ENCODE data around the gene MAGEA3. TPM values are rescaled to one million over a fixed set of nuclear protein-coding genes. Genes with fewer than 3 reads are reported as not detected.
"Not testable (repeated sequence)": the region's sequence is repeated elsewhere in the genome, so short reads cannot be mapped to it uniquely, and the experiment has no call there.

Gene MAGEA3
- total and polyA plus RNA-seq, 2 donors (not counting 3 experiments of a cell fraction or from before 2014, with no cell fraction given), result not detected

DNA sequence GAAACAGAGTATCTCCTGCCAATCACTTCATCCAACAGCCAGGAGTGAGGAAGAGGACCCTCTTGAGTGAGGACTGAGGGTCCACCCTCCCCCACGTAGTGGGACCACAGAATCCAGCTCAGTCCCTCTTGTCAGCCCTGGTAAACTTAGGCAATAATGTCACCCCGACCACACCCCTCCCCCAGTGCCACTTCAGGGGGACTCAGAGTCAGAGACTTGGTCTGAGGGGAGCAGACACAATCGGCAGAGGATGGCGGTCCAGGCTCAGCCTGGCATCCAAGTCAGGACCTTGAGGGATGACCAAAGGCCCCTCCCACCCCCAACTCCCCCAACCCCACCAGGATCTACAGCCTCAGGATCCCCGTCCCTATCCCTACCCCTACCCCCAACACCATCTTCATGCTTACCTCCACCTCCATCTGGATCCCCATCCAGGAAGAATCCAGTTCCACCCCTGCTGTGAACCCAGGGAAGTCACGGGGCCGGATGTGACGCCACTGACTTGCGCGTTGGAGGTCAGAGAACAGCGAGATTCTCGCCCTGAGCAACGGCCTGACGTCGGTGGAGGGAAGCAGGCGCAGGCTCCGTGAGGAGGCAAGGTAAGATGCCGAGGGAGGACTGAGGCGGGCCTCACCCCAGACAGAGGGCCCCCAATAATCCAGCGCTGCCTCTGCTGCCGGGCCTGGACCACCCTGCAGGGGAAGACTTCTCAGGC lies 34.8 kb downstream of the MAGEA3 start, which contains the start of the genes CSAG1 and MAGEA12:
Gene CSAG1, minus strand, starts transcription at position 461 of the 715 bp plus-strand sequence. CDS start 1,261 bp downstream, outside the sequence.
Gene MAGEA12, plus strand, starts transcription at position 497 of the 715 bp plus-strand sequence. CDS start 2,405 bp downstream, outside the sequence.
- H3K79me2 ChIP-seq (ENCODE audit: control insufficient read depth, insufficient read depth, low read length), result no peaks in the 10 kb centered on the region

DNA sequence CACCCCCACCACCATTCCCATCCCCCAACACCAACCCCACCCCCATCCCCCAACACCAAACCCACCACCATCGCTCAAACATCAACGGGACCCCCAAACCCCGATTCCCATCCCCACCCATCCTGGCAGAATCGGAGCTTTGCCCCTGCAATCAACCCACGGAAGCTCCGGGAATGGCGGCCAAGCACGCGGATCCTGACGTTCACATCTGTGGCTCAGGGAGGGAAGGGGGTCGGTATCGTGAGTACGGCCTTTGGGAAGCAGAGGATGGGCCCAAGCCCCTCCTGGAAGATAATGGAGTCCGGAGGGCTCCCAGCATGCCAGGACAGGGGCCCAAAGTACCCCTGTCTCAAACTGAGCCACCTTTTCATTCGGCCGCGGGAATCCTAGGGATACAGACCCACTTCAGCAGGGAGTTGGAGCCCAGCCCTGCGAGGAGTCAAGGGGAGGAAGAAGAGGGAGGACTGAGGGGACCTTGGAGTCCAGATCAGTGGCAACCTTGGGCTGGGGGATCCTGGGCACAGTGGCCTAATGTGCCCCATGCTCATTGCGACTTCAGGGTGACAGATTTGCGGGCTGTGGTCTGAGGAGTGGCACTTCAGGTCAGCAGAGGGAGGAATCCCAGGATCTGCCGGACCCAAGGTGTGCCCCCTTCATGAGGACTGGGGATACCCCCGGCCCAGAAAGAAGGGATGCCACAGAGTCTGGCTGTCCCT lies 35.7 kb downstream of the MAGEA3 start:
- H3K9me1 ChIP-seq (replicated peaks; ENCODE audit: control insufficient read depth, extremely low read depth, insufficient read depth, low read length); H3K9ac ChIP-seq (replicated peaks; ENCODE audit: extremely low read depth, insufficient read depth, low read length); H3K27ac ChIP-seq (ENCODE audit: insufficient read depth, low read depth, low read length); POLR2A ChIA-PET; H2AFZ ChIP-seq (ENCODE audit: low read depth, low read length); dilution Hi-C loops (cut with MboI; ENCODE audit: extremely low pct_ligation_motif_present, low sequenced_read_pairs); H3K9me3 ChIP-seq (replicated peaks; ENCODE audit: control insufficient read depth, insufficient read depth, low read length); H3K36me3 ChIP-seq (ENCODE audit: control insufficient read depth in 2 of 2, extremely low read depth in 1 of 2, insufficient read depth in 2 of 2, low read length in 2 of 2); H3K4me1 ChIP-seq (ENCODE audit: control insufficient read depth, extremely low read depth, insufficient read depth, low read length); H4K20me1 ChIP-seq (replicated peaks; ENCODE audit: control insufficient read depth, extremely low read depth, insufficient read depth, low read length); H3K4me2 ChIP-seq (ENCODE audit: insufficient read depth, low read length); intact Hi-C loops (cut with micrococcal nuclease); H3K79me2 ChIP-seq (ENCODE audit: control insufficient read depth, insufficient read depth, low read length); CTCF ChIA-PET; FAIRE-seq; BruUV-seq (replicated peaks); DNase-seq (ENCODE audit: low read depth, low spot score); H3K4me3 ChIP-seq (replicated peaks in 1 of 3; ENCODE audit: insufficient read depth in 1 of 3, low read depth in 1 of 3, low read length in 3 of 3); H3K27me3 ChIP-seq (ENCODE audit: control insufficient read depth in 2 of 2, insufficient read depth in 2 of 2, low read length in 2 of 2): not testable (repeated sequence)

More for the DNA sequence above, 34.8 kb downstream of the MAGEA3 start, which contains the start of the genes CSAG1 and MAGEA12:
- no peaks in the 10 kb centered on the region for H3K9me3 ChIP-seq (replicated peaks; ENCODE audit: control insufficient read depth, insufficient read depth, low read length)
- no TSS peak for BruUV-seq (replicated peaks)
- intact Hi-C loops (cut with micrococcal nuclease), result no loop called here
- H3K4me3 ChIP-seq (replicated peaks in 1 of 3; ENCODE audit: insufficient read depth in 1 of 3, low read depth in 1 of 3, low read length in 3 of 3), result no peak within 1 kb of the TSS
- FAIRE-seq (no peak), DNase-seq (ENCODE audit: low read depth, low spot score) (no peak)
- dilution Hi-C loops (cut with MboI; ENCODE audit: extremely low pct_ligation_motif_present, low sequenced_read_pairs), result no loop called here
- H3K4me1 ChIP-seq (ENCODE audit: control insufficient read depth, extremely low read depth, insufficient read depth, low read length), result no peaks in the 10 kb centered on the region
- CTCF ChIA-PET, result no interaction called here
- H3K4me2 ChIP-seq (ENCODE audit: insufficient read depth, low read length), result no peak within 1 kb of the TSS
- H3K9me1 ChIP-seq (replicated peaks; ENCODE audit: control insufficient read depth, extremely low read depth, insufficient read depth, low read length), result no peaks in the 10 kb centered on the region
- TF ChIP-seq JUN (IDR thresholded peaks at IDR 0.05; ENCODE audit: borderline replicate concordance, insufficient read depth, insufficient read length, low read depth), result no peak
- no peaks in the 10 kb centered on the region for H4K20me1 ChIP-seq (replicated peaks; ENCODE audit: control insufficient read depth, extremely low read depth, insufficient read depth, low read length)
- H3K27me3 ChIP-seq (ENCODE audit: control insufficient read depth in 2 of 2, insufficient read depth in 2 of 2, low read length in 2 of 2), result no peaks in the 10 kb centered on the region
- no peak within 1 kb of the TSS for H3K9ac ChIP-seq (replicated peaks; ENCODE audit: extremely low read depth, insufficient read depth, low read length)
- no peaks in the 10 kb centered on the region for H3K36me3 ChIP-seq (ENCODE audit: control insufficient read depth in 2 of 2, extremely low read depth in 1 of 2, insufficient read depth in 2 of 2, low read length in 2 of 2)
- POLR2A ChIA-PET, result no interaction called here
- H2AFZ ChIP-seq (ENCODE audit: low read depth, low read length), result no peak within 1 kb of the TSS
- no peak within 1 kb of the TSS for H3K27ac ChIP-seq (ENCODE audit: insufficient read depth, low read depth, low read length)
